GM18498 (cell line): ENCODE data around the gene TM4SF18.

Experiments
- ATAC-seq: cut with Tn5 transposase; IDR thresholded peaks from one replicate; pipeline ENCODE4 v1.9.1; 2021; ENCODE audit warnings: mild to moderate bottlenecking, moderate library complexity; ENCODE audit not compliant: unreplicated experiment

TM4SF18 gene

DNA sequence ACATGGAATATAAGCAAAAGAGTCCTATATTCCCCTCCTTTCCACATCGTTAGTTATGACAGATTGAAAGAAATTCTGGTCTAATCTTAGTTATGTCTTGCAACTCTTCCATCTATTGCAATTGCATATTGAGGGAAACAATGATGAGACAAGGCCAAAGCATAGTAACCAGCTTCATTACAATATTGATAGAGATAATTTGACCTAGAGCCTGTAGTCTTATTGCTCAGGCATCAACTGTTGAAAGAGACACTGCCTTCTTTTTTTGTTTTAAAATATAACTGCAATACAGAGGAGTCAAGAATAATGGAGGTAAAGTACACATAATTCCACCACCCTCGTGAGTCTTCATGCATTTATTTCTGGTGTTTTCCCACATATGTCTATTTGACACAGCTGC lies 2.0 kb downstream of the TM4SF18 start:
- ATAC-seq = no peak

- ATAC-seq = no peak
These were observed 2.7 kb downstream of the TM4SF18 start for GRCh38 chr3:149330609-149331331.

GRCh38 chr3:149327156-149327555 lies 6.3 kb downstream of the TM4SF18 start:
- no peak for ATAC-seq

GRCh38 chr3:149325581-149325980 lies 7.9 kb downstream of the TM4SF18 start:
- ATAC-seq = no peak

- ATAC-seq = no peak
These were observed 9.1 kb downstream of the TM4SF18 start for GRCh38 chr3:149324332-149324731.

- no peak for ATAC-seq
These were observed 11.8 kb downstream of the TM4SF18 start for GRCh38 chr3:149321640-149322039.

DNA sequence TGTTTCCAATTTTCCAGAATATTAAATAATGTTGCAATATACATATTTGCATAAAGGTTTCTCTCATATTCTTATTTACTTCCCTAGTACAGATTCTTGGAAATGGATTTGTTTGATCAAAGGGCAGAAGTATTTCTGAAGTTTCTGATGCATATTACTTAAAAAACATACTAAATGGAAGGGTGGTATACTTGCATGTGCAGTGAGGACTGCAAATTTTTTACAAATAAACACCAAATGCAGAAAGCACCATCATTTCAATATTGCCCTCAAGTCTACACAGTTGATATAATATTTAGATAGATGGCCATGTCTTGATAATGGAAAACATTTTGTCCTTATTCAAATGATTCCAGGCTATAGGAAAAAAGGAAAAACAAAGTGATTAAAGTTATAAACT lies 12.3 kb downstream of the TM4SF18 start:
- ATAC-seq = no peak

GRCh38 chr3:149319750-149320149 lies 13.7 kb downstream of the TM4SF18 start:
- no peak for ATAC-seq

GRCh38 chr3:149317072-149317471 lies 16.4 kb downstream of the TM4SF18 start:
- ATAC-seq = no peak

GRCh38 chr3:149316437-149316836 lies 17.0 kb downstream of the TM4SF18 start:
- no peak for ATAC-seq

GRCh38 chr3:149315694-149316093 lies 17.7 kb downstream of the TM4SF18 start:
- no peak for ATAC-seq

DNA sequence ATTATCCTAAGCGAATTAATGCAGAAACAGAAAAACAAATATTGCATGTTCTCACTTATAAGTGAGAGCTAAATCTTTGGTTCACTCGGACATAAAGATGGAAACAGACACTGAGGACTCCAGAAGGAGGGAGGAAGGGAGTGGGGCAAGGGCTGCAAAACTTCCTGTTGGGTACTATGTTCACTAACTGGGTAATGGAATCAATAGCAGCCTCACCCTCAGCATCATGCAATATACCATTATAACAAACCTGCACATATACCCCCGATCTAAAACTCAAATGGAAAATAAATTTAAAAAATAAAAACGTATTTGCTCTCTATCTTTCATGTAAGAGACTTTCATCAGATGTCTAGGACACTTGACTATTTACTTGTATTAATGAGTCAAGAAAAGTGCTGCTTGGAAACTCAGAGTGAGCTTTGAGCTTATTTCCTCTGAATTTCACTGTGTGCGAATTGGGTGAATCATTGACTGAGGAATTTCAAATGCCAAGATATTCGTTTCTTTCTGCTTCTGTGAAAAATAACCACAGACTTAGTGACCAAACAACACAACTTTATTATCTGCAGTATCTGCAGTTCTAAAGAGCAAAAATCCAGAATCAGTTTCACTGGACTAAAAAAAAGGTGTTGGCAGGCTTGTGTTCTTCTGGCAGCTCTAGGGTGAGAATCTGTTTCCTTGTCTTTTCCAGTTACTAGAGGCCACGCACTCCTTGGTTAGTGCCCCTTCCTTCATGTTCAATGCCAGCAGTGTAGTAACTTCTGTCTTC lies 18.4 kb downstream of the TM4SF18 start:
- no peak for ATAC-seq

DNA sequence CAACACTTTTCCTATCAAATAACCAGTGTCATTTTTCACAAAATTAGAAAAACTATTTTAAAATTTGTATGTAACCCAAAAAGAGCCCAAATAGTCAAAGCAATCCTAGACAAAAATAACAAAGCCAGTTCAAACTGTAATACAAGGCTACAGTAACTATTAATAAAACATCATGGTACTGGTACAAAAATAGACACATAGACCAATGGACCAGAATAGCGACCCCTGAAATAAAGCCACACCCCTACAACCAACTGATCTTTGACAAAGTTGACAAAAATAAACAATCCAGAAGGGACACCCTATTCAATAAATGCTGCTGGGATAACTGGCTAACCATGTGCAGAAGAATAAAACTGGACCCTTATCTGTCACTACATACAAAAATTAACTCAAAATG lies 19.9 kb downstream of the TM4SF18 start:
- no peak for ATAC-seq

DNA sequence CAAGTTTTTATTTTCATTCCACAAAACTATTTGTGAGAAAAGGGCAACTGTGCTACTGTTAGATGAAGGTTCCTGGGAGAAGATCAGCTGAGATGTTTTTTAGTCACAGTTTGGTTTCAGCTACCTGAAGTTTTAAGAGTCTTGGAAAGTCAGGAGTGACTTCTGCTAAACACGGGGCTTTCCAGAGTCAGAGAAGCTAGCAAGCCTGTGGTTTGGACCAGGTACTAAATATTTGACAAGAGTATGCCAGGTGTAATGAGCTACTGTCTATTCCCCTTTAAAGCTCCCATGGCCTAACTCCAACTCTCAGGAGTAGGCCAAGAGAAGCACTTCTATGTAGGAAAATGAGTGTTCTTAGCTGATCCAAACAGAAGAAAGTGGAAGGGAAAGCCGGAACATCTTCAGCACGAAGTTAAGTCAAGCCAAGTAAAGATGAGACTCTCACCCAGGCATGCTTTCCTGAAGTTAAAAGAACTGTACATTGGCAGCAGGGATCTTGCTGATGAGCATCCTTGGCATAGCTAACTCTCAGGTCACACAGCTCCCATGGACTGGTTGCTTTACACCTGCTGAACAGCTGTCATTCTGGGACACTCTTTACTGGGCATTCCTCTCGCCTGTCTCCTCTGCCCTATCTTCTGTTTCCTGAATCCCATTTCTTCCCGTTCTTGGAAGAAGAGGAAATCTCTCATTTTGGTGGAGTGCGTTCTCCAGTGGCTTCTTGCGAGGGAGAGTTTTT lies 22.5 kb downstream of the TM4SF18 start:
- ATAC-seq = no peak

GRCh38 chr3:149307435-149307783 lies 26.0 kb downstream of the TM4SF18 start:
- ATAC-seq = no peak

DNA sequence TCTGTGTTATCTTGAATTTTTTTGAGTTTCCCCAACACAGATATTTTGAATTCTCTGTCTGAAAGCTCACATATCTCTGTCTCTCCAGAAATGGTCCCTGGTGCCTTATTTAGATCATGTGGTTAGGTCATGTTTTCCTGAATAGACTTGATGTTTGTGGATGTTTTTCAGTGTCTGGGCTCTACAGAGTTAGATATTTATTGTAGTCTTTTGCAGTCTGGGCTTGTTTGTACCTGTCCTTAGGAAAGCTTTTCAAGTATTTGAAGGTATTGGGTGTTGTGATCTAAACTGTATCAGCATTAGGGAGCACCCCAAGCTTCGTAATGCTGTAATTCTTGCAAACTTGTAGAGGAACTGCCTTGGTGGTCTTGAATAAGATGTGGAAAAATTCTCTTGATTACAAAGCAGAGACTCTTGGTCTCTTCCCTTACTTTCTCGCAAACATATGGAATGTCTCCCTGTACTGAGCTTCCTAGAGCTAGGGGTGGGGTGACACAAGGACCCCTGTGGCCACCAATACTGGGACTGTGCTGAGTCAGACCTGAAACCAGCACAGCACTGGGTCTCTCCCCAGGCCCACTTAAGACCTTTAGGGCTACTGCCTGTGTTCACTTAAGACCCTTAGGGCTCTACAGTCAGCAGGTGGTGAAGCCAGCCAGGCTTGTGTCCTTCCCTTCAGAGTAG lies 26.5 kb downstream of the TM4SF18 start:
- ATAC-seq = no peak

DNA sequence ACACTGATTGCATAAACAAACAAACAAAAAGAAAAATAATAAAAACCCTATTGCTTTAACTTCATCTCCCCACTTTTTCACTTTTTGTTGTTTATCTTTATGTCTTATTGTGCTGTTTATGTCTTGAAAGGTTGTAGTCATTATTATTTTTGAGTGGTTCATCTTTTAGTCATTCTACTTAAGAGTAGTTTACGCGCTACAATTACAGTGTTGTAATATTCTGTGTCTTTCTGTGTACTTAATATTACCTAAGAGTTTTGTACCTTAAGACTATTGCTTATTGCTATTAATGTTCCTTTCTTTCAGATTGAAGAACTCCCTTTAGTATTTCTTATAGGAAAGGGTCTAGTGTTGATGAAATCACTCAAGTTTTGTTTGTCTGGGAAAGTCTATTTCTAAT lies 28.1 kb downstream of the TM4SF18 start:
- ATAC-seq = no peak

- ATAC-seq = no peak
These were observed 33.3 kb downstream of the TM4SF18 start for GRCh38 chr3:149299938-149300801.

GRCh38 chr3:149296972-149297371 lies 36.5 kb downstream of the TM4SF18 start:
- no peak for ATAC-seq

DNA sequence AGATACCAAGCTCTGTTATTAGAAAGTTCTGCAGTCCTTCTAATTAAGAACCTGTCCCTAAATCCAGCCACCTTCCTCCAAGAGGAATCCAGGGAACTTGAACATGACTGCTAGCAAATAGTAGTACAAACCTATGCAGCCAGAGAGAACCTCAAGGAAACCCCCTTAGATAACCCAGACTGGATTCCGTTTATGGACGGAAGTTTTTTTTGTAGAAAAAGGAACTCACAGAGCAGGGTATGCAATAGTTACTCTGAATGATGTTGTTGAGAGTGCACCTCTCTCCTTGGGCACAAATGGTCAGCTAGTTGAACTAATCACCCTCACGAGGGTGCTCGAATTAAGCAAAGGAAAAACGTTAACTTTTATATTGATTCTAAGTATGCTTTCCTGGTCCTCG lies 40.8 kb downstream of the TM4SF18 start:
- ATAC-seq = no peak
